Activated CD8-positive, alpha-beta memory T cell treated with anti-CD3 and anti-CD28 coated beads, Interleukin-2, amount 50 U/mL, for 1 hour (primary cell): ENCODE results near the gene AVPR2.

Source experiments
- DNase-seq: peaks from one replicate; pipeline ENCODE4 v3.0.0-alpha.2; 2020; ENCODE audit errors: extremely low read depth

Gene AVPR2

GRCh38 chrX:153903991-153904957, at the start of gene AVPR2:
Gene AVPR2, plus strand, starts transcription at chrX:153904673. Its CDS starts 473 bp downstream, at chrX:153905146.
- no peak for DNase-seq

- DNase-seq, result no peak
Observed at GRCh38 chrX:153854702-153855101, 49.8 kb upstream of the AVPR2 start.

- no peak for DNase-seq
Observed at GRCh38 chrX:153857348-153857903, 47.0 kb upstream of the AVPR2 start.

GRCh38 chrX:153861151-153861550, 43.3 kb upstream of the AVPR2 start:
- no peak for DNase-seq

GRCh38 chrX:153861733-153862310, 42.7 kb upstream of the AVPR2 start:
- no peak for DNase-seq

- no peak for DNase-seq
Observed at GRCh38 chrX:153862369-153863250, 41.9 kb upstream of the AVPR2 start.

- DNase-seq, result no peak
Observed at GRCh38 chrX:153863251-153863991, 41.1 kb upstream of the AVPR2 start.

GRCh38 chrX:153864101-153864500, 40.4 kb upstream of the AVPR2 start:
- DNase-seq, result no peak

GRCh38 chrX:153864561-153865320, 39.7 kb upstream of the AVPR2 start:
- no peak for DNase-seq

- DNase-seq, result no peak
Observed at GRCh38 chrX:153865321-153865580, 39.2 kb upstream of the AVPR2 start.

- no peak for DNase-seq
Observed at GRCh38 chrX:153865685-153866084, 38.8 kb upstream of the AVPR2 start.

GRCh38 chrX:153866302-153867019, 38.0 kb upstream of the AVPR2 start:
- no peak for DNase-seq

- DNase-seq, result no peak
Observed at GRCh38 chrX:153867139-153867538, 37.3 kb upstream of the AVPR2 start.

GRCh38 chrX:153867671-153868070, 36.8 kb upstream of the AVPR2 start:
- no peak for DNase-seq

GRCh38 chrX:153868576-153869472, 35.6 kb upstream of the AVPR2 start:
- DNase-seq, result no peak

GRCh38 chrX:153869473-153870287, 34.8 kb upstream of the AVPR2 start:
- no peak for DNase-seq

- no peak for DNase-seq
Observed at GRCh38 chrX:153870288-153870690, 34.2 kb upstream of the AVPR2 start.

GRCh38 chrX:153870791-153871360, 33.6 kb upstream of the AVPR2 start:
- DNase-seq, result no peak
